Parathyroid adenoma (tissue), 2 donors: Measurements from ENCODE around the gene GNS.

Experiments
- H2AFZ ChIP-seq: fragments of 300-600 bp; sonication (generic); one replicate; pipeline ENCODE4 v1.7.0; 2017; ENCODE audit warnings: antibody characterized with exemption, mild to moderate bottlenecking
- H3K27ac ChIP-seq: fragments of 300-600 bp; sonication (generic); one replicate; pipeline ENCODE4 v1.7.0; 2017
- H3K27me3 ChIP-seq: fragments of 300-600 bp; sonication (generic); one replicate; pipeline ENCODE4 v1.7.0; 2017; ENCODE audit warnings: low read length; ENCODE audit not compliant: control insufficient read depth, insufficient read depth
- H3K36me3 ChIP-seq: fragments of 300-600 bp; sonication (generic); one replicate; pipeline ENCODE4 v1.7.0; 2017; ENCODE audit warnings: low read length; ENCODE audit not compliant: control insufficient read depth, insufficient read depth
- H3K4me1 ChIP-seq: fragments of 300-600 bp; sonication (generic); one replicate; pipeline ENCODE4 v1.7.0; 2017; ENCODE audit warnings: control low read depth
- H3K4me2 ChIP-seq: fragments of 300-600 bp; sonication (generic); one replicate; pipeline ENCODE4 v1.7.0; 2017; ENCODE audit warnings: low read length
- H3K4me3 ChIP-seq: fragments of 300-600 bp; sonication (generic); one replicate; pipeline ENCODE4 v1.7.0; 2017; ENCODE audit warnings: low read depth, low read length
- H3K79me2 ChIP-seq: fragments of 300-600 bp; sonication (generic); one replicate; pipeline ENCODE4 v1.7.0; 2017; ENCODE audit warnings: control low read depth
- H3K9ac ChIP-seq: fragments of 300-600 bp; sonication (generic); one replicate; pipeline ENCODE4 v1.7.0; 2017; ENCODE audit warnings: mild to moderate bottlenecking
- H3K9me3 ChIP-seq: fragments of 300-600 bp; sonication (generic); one replicate; pipeline ENCODE4 v1.7.0; 2017; ENCODE audit warnings: low read length; ENCODE audit not compliant: control insufficient read depth
- CTCF ChIP-seq: fragments of 300-600 bp; sonication (generic); IDR thresholded peaks from one replicate; pipeline ENCODE4 v1.7.0; 2017; ENCODE audit warnings: antibody characterized with exemption, mild to moderate bottlenecking
- donor health status: primary hyperparathyroidism.

The GNS gene

GRCh38 chr12:64672925-64673409, 86.2 kb downstream of the GNS start:
- Histone ChIP-seq H3K4me1 (no peaks in the 10 kb centered on the region), H3K9ac (no peak overlapping the region), H3K27ac (peak overlapping the region; percentile 40), H3K79me2 (peaks cover 4% of the 10 kb centered on the region), H3K4me3 (no peak overlapping the region), H2AFZ (no peak overlapping the region), H3K9me3 (no peaks in the 10 kb centered on the region), H3K4me2 (no peak overlapping the region), H3K27me3 (no peaks in the 10 kb centered on the region), H3K36me3 (no peaks in the 10 kb centered on the region)
- TF ChIP-seq CTCF = no peak

- H3K27me3 ChIP-seq = no peaks in the 10 kb centered on the region
- no peak overlapping the region for H3K9ac ChIP-seq
- no peaks in the 10 kb centered on the region for H3K36me3 ChIP-seq
- peaks cover 4% of the 10 kb centered on the region for H3K79me2 ChIP-seq
- H3K4me1 ChIP-seq = no peaks in the 10 kb centered on the region
- H3K9me3 ChIP-seq = no peaks in the 10 kb centered on the region
- H2AFZ ChIP-seq = no peak overlapping the region
- H3K4me3 ChIP-seq = no peak overlapping the region
- no peak for TF ChIP-seq CTCF
- H3K27ac ChIP-seq = no peak overlapping the region
- no peak overlapping the region for H3K4me2 ChIP-seq
These were observed 87.5 kb downstream of the GNS start for GRCh38 chr12:64671681-64672080.

GRCh38 chr12:64670919-64671639, 88.1 kb downstream of the GNS start:
- Histone ChIP-seq H3K27ac (no peak overlapping the region), H3K4me3 (no peak overlapping the region), H3K9me3 (no peaks in the 10 kb centered on the region), H2AFZ (no peak overlapping the region), H3K27me3 (no peaks in the 10 kb centered on the region), H3K9ac (no peak overlapping the region), H3K36me3 (no peaks in the 10 kb centered on the region), H3K79me2 (peaks cover 4% of the 10 kb centered on the region), H3K4me1 (peaks cover 2% of the 10 kb centered on the region), H3K4me2 (no peak overlapping the region)
- TF ChIP-seq CTCF = no peak

- TF ChIP-seq CTCF = no peak
- no peak overlapping the region for H3K27ac ChIP-seq
- peaks cover 4% of the 10 kb centered on the region for H3K79me2 ChIP-seq
- H3K9me3 ChIP-seq = no peaks in the 10 kb centered on the region
- H3K4me3 ChIP-seq = no peak overlapping the region
- peaks cover 5% of the 10 kb centered on the region for H3K4me1 ChIP-seq
- H3K36me3 ChIP-seq = no peaks in the 10 kb centered on the region
- no peak overlapping the region for H2AFZ ChIP-seq
- H3K4me2 ChIP-seq = no peak overlapping the region
- no peak overlapping the region for H3K9ac ChIP-seq
- no peaks in the 10 kb centered on the region for H3K27me3 ChIP-seq
These were observed 89.2 kb downstream of the GNS start for GRCh38 chr12:64670019-64670418.
